ENCODE data around the gene GARIN5B. TPM values are rescaled to one million over a fixed set of nuclear protein-coding genes. Genes with fewer than 3 reads are reported as not detected.

GARIN5B gene
- total and polyA plus RNA-seq, 2 of the 8 experiments (the other 6 are each of a cell fraction or from before 2014, with no cell fraction given), result 0.03 TPM; not detected in 1

GRCh38 chr19:55368701-55369563 is 5.9 kb upstream of the GARIN5B start (continued):
- no peak for TF ChIP-seq ATF3 (IDR thresholded peaks at IDR 0.05; ENCODE audit: insufficient read depth, low read depth, low read length)
- 0 out of 2 replicates have a peak, but pooled peaks have one; percentile 18 for TF ChIP-seq MAX (IDR thresholded peaks at IDR 0.05)
- TF ChIP-seq POLR2A (IDR thresholded peaks at IDR 0.05; ENCODE audit: control extremely low read depth in 1 of 2, low read depth in 2 of 2, low read length in 2 of 2), result no peak
- no peak for TF ChIP-seq TBP (IDR thresholded peaks at IDR 0.05; ENCODE audit: low read depth, low read length)

Measured in H1 (cell line).